GM19452 (cell line): ENCODE data around the gene TENM3.

Experiments used
- ATAC-seq: cut with Tn5 transposase; IDR thresholded peaks from one replicate; pipeline ENCODE4 v1.9.1; 2021; ENCODE audit not compliant: unreplicated experiment

TENM3 gene

GRCh38 chr4:182649698-182650477, 406.7 kb downstream of the TENM3 start:
- ATAC-seq = no peak

DNA sequence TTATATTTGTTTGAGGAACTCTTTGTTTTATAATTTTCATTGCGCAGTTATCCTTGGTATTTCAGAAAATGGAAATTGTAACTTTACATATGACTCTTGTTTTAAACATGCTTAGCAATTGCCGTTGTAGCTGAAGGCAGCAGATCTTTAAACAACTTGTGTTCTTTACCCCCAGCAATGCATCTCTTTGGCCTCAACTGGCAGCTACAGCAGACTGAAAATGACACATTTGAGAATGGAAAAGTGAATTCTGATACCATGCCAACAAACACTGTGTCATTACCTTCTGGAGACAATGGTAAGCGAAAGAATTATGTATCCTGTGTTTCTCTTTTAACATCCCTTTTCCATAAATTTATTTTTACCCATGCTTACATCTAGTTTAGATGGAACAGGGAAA, 410.4 kb downstream of the TENM3 start:
- no peak for ATAC-seq

GRCh38 chr4:182655340-182655739, 412.1 kb downstream of the TENM3 start:
- no peak for ATAC-seq

- no peak for ATAC-seq
These were observed 419.3 kb downstream of the TENM3 start for GRCh38 chr4:182662551-182662950.

GRCh38 chr4:182671231-182671630, 428.0 kb downstream of the TENM3 start:
- ATAC-seq = no peak

DNA sequence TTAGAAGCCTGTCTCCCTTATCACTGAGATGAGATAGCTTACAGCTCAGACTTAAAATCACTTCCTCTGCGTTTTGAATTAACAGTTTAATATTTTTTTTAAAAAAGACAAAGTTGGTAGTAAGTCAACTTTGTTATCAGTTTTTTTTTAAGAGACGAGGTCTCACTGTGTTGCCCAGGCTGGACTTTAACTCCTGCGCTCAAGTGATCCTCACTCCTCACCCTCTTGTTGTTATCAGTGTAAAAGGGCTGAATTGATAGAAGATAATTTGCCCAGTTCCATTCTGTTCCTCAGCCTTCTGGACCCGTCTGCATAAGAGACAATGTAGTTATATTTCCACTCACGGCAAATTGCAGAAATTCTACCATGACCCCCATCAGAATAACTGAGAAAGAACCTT, 428.5 kb downstream of the TENM3 start:
- no peak for ATAC-seq

GRCh38 chr4:182678590-182678989, 435.4 kb downstream of the TENM3 start:
- no peak for ATAC-seq

- ATAC-seq = no peak
These were observed 436.3 kb downstream of the TENM3 start for GRCh38 chr4:182679533-182679932.

DNA sequence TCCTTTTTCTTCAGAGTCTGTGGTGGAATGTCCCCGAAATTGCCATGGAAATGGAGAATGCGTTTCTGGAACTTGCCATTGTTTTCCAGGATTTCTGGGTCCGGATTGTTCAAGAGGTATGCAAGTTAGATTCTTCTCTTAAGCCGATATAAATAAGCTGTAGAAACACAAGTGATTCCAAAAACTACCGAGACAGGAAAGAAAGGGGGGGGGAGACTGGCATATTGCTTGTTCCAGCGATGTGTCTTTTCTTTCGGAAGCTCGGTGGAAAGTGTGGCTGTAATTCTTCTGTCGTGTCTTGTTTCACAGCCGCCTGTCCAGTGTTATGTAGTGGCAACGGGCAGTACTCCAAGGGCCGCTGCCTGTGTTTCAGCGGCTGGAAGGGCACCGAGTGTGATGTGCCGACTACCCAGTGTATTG, 437.0 kb downstream of the TENM3 start:
- no peak for ATAC-seq

- no peak for ATAC-seq
These were observed 440.5 kb downstream of the TENM3 start for GRCh38 chr4:182683661-182684060.

GRCh38 chr4:182684796-182685195, 441.6 kb downstream of the TENM3 start:
- ATAC-seq = no peak

GRCh38 chr4:182688081-182688480, 444.9 kb downstream of the TENM3 start:
- no peak for ATAC-seq

- no peak for ATAC-seq
These were observed 451.3 kb downstream of the TENM3 start for GRCh38 chr4:182694551-182694950.

DNA sequence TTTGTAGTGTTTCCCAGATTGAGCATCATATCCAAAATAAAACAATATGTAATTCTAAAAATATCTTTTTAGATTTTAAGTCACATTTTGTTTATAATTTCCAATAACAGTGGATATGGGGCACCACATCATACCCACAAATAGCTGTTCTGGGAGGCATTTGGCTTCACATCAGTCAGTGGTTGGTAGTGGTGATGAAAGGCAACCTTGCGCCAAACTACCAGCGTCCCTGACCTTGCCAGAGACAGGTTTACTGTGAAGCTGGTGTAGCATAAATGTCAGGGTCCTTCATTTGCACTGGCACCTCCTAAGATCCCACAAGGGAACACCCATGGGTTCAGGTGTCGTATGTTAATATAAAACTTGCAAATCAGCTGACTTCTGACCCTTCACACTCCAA, 451.8 kb downstream of the TENM3 start:
- no peak for ATAC-seq

GRCh38 chr4:182695842-182696241, 452.6 kb downstream of the TENM3 start:
- ATAC-seq = no peak

- ATAC-seq = no peak
These were observed 453.9 kb downstream of the TENM3 start for GRCh38 chr4:182697094-182697493.

GRCh38 chr4:182698212-182698611, 455.0 kb downstream of the TENM3 start:
- ATAC-seq = no peak

GRCh38 chr4:182699201-182699600, 456.0 kb downstream of the TENM3 start:
- no peak for ATAC-seq

GRCh38 chr4:182699795-182700194, 456.6 kb downstream of the TENM3 start:
- no peak for ATAC-seq

DNA sequence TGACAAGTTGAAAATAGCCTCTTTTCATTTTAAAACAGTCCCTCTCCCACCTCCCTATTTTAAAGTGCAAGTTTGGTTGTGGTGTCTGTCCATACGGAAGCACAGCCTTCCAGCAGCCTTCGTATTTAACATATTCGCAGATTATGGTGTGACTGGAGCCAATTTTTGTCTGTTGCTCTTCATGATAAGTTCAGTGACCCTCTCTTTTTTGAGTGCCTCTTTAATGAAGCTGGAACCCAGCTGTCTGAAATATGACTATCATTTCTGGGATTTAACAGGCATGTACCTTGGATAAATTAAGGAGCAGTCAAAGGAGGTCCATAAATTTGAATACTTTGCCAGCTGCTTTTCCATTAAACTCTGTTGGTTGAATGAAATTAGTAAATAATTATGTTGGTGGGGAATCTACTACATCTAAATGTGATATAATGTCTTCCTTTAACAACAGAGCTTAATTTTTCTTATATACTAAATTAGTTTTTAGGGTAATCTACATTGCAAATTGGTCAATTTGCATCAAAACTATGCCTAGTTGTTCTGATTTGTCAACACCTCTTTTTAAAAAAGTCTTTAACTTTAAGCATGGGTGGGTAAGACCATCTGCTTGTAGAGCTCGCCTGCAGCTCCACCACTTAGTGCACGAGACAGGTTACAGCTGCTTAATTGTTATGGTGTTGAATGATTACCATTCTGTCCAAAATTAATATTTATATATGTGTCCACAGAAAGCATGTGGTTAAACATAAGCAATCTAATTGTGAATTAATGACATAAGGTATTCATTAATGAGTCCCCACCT, 457.4 kb downstream of the TENM3 start:
- ATAC-seq = no peak

DNA sequence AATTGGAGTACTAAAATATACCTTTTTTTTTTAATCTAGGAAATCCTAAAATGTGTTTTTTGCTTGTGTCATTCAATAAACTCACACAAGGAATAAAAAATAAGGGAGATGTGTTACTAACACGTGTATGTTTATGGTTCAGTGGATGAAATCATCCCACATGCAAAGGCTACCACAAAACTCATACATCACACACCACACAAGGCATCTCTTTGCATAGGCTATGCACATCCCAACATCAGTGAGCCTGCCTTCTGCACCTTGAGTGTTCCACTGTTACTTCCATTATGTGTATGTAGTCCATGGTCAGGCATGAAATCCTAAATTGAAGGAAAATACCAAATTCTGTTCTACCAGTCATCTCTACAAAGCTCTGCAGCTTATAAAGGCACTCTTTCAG, 460.9 kb downstream of the TENM3 start:
- ATAC-seq = no peak

DNA sequence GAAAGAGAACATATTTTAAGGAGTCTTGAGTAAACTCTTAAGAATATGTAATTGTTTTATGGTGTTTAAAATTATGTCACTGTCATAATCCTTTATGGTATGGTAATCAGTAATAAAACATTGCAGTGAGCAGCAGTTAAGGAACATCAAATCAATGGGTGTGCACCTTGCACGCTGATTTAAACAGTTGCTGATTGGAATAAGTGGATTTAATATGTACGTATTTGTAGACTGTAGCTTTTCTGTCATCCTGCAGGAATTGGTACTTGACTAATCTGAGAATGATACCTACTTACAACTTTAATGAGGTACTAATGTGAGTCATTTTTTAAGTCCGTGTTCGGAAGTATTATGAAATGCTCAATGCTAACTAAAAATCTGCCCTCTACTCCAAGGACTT, 461.7 kb downstream of the TENM3 start:
- no peak for ATAC-seq
